Measurements from ENCODE around the gene PDK1.

GRCh38 chr2:172582656-172583055 lies 26.8 kb downstream of the PDK1 start:
- TF ChIP-seq POLR2A (IDR thresholded peaks at IDR 0.05; ENCODE audit: low read depth, low read length) (no peak), TAF1 (IDR thresholded peaks at IDR 0.05; ENCODE audit: borderline replicate concordance, low read depth, low read length) (no peak), POLR2AphosphoS5 (IDR thresholded peaks at IDR 0.05; ENCODE audit: low read depth, low read length) (no peak)
